Activated naive CD4-positive, alpha-beta T cell treated with anti-CD3 and anti-CD28 coated beads, Interleukin-2, amount 10 ng/mL, durations not matched to agents 7 days and 5 days (primary cell): ENCODE results near the gene KASH5.
"Not testable (repeated sequence)": the region's sequence is repeated elsewhere in the genome, so short reads cannot be mapped to it uniquely, and the experiment has no call there.

Experiments used
- CTCF ChIA-PET: fragments of 350-600 bp; sonication (Branson Sonifier 250); formaldehyde crosslinking; loops from one replicate; lab custom pipeline; 2021; ENCODE audit warnings: antibody characterized with exemption; lab: Charles Lee
- DNase-seq: peaks from one replicate; pipeline ENCODE4 v3.0.0-alpha.2; 2020
- H3K27ac Mint-ChIP-seq: one replicate; pipeline ENCODE4 v1.8.0; 2021; ENCODE audit warnings: mild to moderate bottlenecking, moderate library complexity, mixed read lengths
- H3K27me3 Mint-ChIP-seq: one replicate; pipeline ENCODE4 v1.8.0; 2021; ENCODE audit warnings: mild to moderate bottlenecking, mixed read lengths
- H3K36me3 Mint-ChIP-seq: one replicate; pipeline ENCODE4 v1.8.0; 2021; ENCODE audit warnings: mixed read lengths
- H3K4me1 Mint-ChIP-seq: one replicate; pipeline ENCODE4 v1.8.0; 2021; ENCODE audit warnings: mixed read lengths
- H3K4me3 Mint-ChIP-seq: one replicate; pipeline ENCODE4 v1.8.0; 2021; ENCODE audit warnings: mild to moderate bottlenecking, moderate library complexity, mixed read lengths
- H3K9me3 Mint-ChIP-seq: one replicate; pipeline ENCODE4 v1.8.0; 2021; ENCODE audit warnings: mixed read lengths

Gene KASH5

DNA sequence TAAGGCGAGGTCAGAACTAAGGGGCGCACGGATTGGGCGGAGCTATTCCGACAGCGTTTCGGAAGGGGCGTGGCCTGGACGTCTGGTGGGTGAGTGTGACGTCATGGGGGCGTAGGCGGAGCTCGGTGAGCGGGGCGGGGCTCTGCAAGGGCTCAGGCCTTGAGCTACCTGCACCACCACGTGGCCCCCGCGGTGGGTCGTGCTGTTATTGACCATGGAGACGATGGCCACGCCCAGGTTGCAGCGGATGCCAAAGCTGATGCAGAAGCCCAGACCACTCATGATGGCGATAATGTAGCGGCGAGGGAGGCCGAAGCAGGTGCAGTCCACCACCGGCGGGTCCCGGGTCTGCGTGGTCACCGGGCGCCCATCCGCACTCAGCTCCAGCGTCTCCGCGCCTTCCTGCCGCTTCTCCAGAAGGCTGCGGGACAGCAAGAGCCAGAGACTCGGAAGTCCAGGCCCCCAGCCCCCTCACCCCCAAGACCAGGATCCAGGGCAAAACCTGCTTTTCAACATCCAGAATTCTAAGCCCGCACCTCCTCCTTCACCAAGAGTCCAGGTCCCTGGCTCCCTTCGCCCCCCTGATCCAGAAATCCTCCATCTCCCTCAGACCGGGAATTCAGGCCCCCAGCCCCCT is 48.5 kb downstream of the KASH5 start:
- Mint-ChIP-seq H3K36me3 (peaks cover 2% of the 10 kb centered on the region), H3K27ac (no peak overlapping the region), H3K27me3 (peaks cover 100% of the 10 kb centered on the region), H3K9me3 (no peaks in the 10 kb centered on the region), H3K4me1 (peaks cover 32% of the 10 kb centered on the region), H3K4me3 (no peak overlapping the region)
- CTCF ChIA-PET: interaction anchor here (0.9 to 1.1 kb wide), 3 partner anchors 34 to 238 kb away, joined by 3 read pairs; no protein-coding TSS in a partner anchor
- peak; percentile 75 for DNase-seq

DNA sequence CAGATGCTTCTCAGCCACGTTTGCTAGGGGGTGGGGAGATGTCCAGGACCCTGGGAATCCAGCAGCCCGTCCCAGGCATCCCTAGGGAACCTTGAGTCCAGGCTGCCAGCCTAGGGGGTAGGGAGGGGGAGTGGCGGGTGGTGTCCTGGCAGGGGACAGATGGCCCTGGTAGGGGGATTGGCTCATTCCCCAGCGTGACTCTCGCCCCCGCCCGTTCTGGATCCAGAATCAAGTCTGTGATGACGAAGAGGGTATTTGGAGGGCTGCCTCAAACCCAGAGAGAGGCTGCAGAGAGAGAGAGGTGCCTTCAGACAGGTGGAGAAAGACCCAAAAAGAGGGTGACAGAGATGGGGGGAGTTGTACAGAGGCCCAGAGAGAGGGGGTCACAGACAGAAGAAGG is 49.2 kb downstream of the KASH5 start:
- Mint-ChIP-seq H3K36me3 (peaks cover under 1% of the 10 kb centered on the region), H3K4me3 (no peak overlapping the region), H3K9me3 (no peaks in the 10 kb centered on the region), H3K27ac (no peak overlapping the region), H3K4me1 (peaks cover 35% of the 10 kb centered on the region), H3K27me3 (peaks cover 100% of the 10 kb centered on the region)
- DNase-seq: no peak
- CTCF ChIA-PET: no interaction called here

- CTCF ChIA-PET: interaction anchor here (0.6 to 2.1 kb wide), 2 partner anchors 34 to 47 kb away, joined by 3 to 6 read pairs; no protein-coding TSS in a partner anchor
- Mint-ChIP-seq H3K36me3 (no peaks in the 10 kb centered on the region), H3K27me3 (peaks cover 100% of the 10 kb centered on the region), H3K9me3 (no peaks in the 10 kb centered on the region), H3K4me3 (no peak overlapping the region), H3K4me1 (peaks cover 38% of the 10 kb centered on the region), H3K27ac (no peak overlapping the region)
- DNase-seq: no peak
These were observed 50.2 kb downstream of the KASH5 start for GRCh38 chr19:49438261-49438660.

GRCh38 chr19:49439836-49440235 is 51.8 kb downstream of the KASH5 start:
- DNase-seq: no peak
- CTCF ChIA-PET: interaction anchor here (0.5 to 2.1 kb wide), 2 partner anchors 48 to 175 kb away, joined by 5 to 6 read pairs; no protein-coding TSS in a partner anchor
- no peak overlapping the region for H3K27ac Mint-ChIP-seq
- no peaks in the 10 kb centered on the region for H3K9me3 Mint-ChIP-seq
- H3K36me3 Mint-ChIP-seq: peaks cover 1% of the 10 kb centered on the region
- H3K27me3 Mint-ChIP-seq: peaks cover 92% of the 10 kb centered on the region
- peaks cover 47% of the 10 kb centered on the region for H3K4me1 Mint-ChIP-seq
- no peak overlapping the region for H3K4me3 Mint-ChIP-seq

GRCh38 chr19:49440439-49441209 is 52.6 kb downstream of the KASH5 start:
- no peaks in the 10 kb centered on the region for H3K9me3 Mint-ChIP-seq
- H3K4me3 Mint-ChIP-seq: peak overlapping the region; percentile 42
- no peak for DNase-seq
- H3K27me3 Mint-ChIP-seq: peaks cover 84% of the 10 kb centered on the region
- CTCF ChIA-PET: interaction anchor here (0.5 to 2.0 kb wide), 2 partner anchors 20 to 49 kb away, joined by 3 to 13 read pairs; no protein-coding TSS in a partner anchor
- peaks cover 4% of the 10 kb centered on the region for H3K36me3 Mint-ChIP-seq
- peaks cover 50% of the 10 kb centered on the region for H3K4me1 Mint-ChIP-seq
- H3K27ac Mint-ChIP-seq: no peak overlapping the region

DNA sequence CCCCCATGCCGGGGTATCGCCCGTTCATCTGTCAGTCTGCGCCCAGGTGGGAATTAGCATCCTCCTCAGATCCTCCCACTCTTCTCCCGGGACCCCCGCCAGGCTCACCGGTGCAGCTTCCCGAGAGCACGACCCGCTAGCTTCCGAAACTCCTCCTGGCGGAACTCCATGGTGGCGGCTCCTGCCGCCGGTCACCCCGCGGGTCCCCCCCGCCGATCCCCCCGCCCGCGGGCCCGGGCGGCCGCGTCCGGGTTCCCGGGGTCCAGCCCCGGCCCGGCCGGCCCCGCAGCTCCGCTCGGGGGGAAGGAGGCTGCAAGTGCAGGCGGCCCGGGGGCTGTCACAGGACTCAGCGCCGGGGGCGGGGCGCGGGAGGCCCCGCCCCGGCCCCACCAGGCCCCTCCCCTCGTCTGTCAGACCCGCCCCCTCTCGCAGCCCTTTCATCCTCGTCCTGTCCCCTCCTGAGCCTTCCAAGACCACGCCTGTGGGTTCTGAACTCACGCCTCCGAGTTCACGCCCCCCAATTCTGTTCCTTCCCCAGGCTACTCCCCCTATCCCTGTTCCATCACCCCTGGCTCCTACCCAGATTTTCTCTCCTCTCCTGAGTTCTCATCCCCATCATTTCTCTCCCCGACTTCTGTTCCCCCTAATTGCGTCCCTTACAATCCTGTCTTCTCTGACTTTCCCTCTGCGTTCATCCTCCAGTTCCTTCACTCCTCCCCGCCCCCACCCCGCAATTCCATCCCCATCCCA is 53.3 kb downstream of the KASH5 start, which contains the start of gene SLC17A7:
Gene SLC17A7 (minus strand): TSS at position 318 of the 750 bp plus-strand sequence. CDS start 148 bp downstream, at position 170.
- peaks cover 8% of the 10 kb centered on the region for H3K36me3 Mint-ChIP-seq
- no peak within 1 kb of the TSS for H3K27ac Mint-ChIP-seq
- peaks cover 49% of the 10 kb centered on the region for H3K4me1 Mint-ChIP-seq
- peak; percentile 68 for DNase-seq
- CTCF ChIA-PET: interaction anchor here (0.5 to 2.0 kb wide), 5 partner anchors 11 to 49 kb away, joined by 3 to 13 read pairs (median 4); partner anchors contain the start of gene PIH1D1
- no peaks in the 10 kb centered on the region for H3K9me3 Mint-ChIP-seq
- H3K27me3 Mint-ChIP-seq: peaks cover 76% of the 10 kb centered on the region
- peak within 1 kb of the TSS; percentile 81 for H3K4me3 Mint-ChIP-seq

GRCh38 chr19:49441960-49442350 is 53.9 kb downstream of the KASH5 start:
- no peaks in the 10 kb centered on the region for H3K9me3 Mint-ChIP-seq
- no peak overlapping the region for H3K27ac Mint-ChIP-seq
- H3K36me3 Mint-ChIP-seq: peaks cover 14% of the 10 kb centered on the region
- CTCF ChIA-PET: interaction anchor here (1.6 to 2.0 kb wide), 4 partner anchors 10 to 50 kb away, joined by 4 to 13 read pairs (median 5); partner anchors contain the start of gene PIH1D1
- H3K27me3 Mint-ChIP-seq: peaks cover 71% of the 10 kb centered on the region
- H3K4me3 Mint-ChIP-seq: peak overlapping the region; percentile 81
- peaks cover 51% of the 10 kb centered on the region for H3K4me1 Mint-ChIP-seq
- DNase-seq: no peak

GRCh38 chr19:49442354-49442753 is 54.3 kb downstream of the KASH5 start:
- peaks cover 54% of the 10 kb centered on the region for H3K4me1 Mint-ChIP-seq
- CTCF ChIA-PET: interaction anchor here (1.0 to 2.0 kb wide), 5 partner anchors 10 to 79 kb away, joined by 3 to 13 read pairs (median 4); partner anchors contain the start of genes DKKL1 and PIH1D1
- DNase-seq: peak; percentile 52
- H3K36me3 Mint-ChIP-seq: peaks cover 17% of the 10 kb centered on the region
- no peak overlapping the region for H3K27ac Mint-ChIP-seq
- peaks cover 67% of the 10 kb centered on the region for H3K27me3 Mint-ChIP-seq
- no peaks in the 10 kb centered on the region for H3K9me3 Mint-ChIP-seq
- H3K4me3 Mint-ChIP-seq: peak overlapping the region; percentile 81

DNA sequence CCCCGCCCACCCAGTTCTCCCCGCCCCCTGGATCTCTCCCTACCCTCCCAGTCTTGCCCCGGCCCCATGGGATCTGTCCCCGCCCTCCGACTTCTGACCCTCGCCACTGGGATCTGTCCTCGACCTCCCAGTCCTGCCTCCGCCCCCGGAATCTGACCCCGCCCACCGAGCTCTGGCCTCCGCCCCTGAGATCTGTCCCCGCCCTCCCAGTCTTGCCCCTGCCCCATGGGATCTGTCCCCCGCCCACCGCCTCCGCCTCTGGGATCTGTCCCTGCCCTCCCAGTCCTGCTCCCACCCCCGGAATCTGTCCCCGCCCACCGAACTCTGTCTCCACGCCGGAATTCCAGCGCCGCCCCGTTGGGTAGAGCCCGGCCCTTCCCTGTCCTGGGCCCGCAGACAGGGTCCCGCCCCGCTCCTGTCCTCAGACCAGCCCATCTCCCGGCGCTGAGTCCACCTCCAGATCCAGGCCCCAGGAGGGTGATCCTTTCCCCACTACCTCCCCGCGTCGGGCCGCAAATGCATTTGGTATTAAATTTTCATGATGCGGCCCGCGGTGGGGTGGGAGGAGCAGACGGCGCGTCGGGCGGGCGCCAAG is 54.8 kb downstream of the KASH5 start:
- H3K27ac Mint-ChIP-seq: peak overlapping the region; percentile 81
- CTCF ChIA-PET: interaction anchor here (0.6 to 2.0 kb wide), 7 partner anchors 9 to 80 kb away, joined by 3 to 13 read pairs (median 4); partner anchors contain the start of genes DKKL1, GFY and PIH1D1
- H3K36me3 Mint-ChIP-seq: peaks cover 22% of the 10 kb centered on the region
- H3K4me3 Mint-ChIP-seq: peak overlapping the region; percentile 81
- H3K4me1 Mint-ChIP-seq: peaks cover 59% of the 10 kb centered on the region
- DNase-seq: peak; percentile 86
- H3K27me3 Mint-ChIP-seq: peaks cover 62% of the 10 kb centered on the region
- no peaks in the 10 kb centered on the region for H3K9me3 Mint-ChIP-seq

DNA sequence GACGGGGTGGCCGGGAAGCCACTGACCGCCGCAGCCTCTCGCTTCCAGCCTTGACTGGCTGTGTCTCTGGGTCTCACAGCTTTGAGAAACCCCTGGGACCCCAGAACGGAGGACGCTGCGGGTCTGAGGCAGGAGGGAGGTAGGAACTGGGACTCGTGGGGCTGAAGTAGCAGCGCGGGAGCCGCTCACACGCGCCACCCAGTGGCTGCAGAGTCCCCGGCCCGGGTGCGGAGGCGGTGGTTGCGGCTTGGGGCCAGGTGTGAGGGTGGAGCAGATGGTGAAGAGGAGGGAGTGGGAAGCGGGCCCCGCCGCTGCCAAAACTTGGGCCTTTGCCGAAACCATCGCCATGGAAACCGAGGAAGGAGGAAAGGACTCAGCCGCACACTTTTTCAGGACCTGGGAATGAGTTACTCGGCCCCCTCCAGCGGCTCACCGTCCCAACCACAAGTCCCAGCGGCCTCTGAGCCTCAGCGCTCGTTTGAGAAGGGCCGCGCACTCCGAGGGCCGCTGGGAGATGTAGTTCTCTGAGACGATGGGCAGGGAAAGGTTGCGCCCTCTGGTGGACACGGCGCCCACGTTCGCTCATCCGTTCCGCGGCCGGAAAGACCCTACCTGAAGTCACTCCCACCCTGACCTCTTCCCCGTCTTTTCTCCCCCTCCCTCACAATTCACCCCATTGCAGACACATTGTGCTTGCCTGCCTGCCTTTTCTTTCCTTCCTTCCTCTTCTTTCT is 55.5 kb downstream of the KASH5 start:
- Mint-ChIP-seq H3K9me3 (no peaks in the 10 kb centered on the region), H3K27ac (peak overlapping the region; percentile 81), H3K4me3 (peak overlapping the region; percentile 81), H3K4me1 (peaks cover 64% of the 10 kb centered on the region), H3K27me3 (peaks cover 55% of the 10 kb centered on the region), H3K36me3 (peaks cover 27% of the 10 kb centered on the region)
- peak; percentile 95 for DNase-seq
- CTCF ChIA-PET: interaction anchor here (0.6 to 2.6 kb wide), 8 partner anchors 8 to 80 kb away, joined by 3 to 14 read pairs (median 4); partner anchors contain the start of genes DKKL1, GFY and PIH1D1

DNA sequence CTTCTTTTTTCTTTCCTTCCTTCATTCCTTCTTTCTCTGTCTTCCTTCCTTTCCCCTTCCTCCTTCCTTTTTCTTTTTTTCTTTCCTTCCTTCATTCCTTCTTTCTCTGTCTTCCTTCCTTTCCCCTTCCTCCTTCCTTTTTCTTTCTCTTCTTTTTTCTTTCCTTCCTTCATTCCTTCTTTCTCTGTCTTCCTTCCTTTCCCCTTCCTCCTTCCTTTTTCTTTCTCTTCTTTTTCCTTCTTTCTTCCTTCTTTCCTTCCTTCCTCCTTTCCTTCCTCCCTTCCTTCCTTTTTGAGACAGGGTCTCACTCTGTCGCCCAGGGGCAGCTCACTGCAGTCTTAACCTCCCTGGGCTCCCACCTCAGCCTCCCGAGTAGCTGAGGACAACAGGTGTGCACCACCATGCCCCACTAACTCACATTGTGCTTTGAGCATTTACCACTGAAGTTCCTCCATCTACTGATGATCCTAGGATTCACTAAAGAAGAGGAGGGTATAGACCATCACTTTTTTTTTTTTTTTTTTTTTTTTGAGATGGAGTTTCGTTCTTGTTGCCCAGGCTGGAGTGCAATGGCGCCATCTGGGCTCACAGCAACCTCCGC is 56.2 kb downstream of the KASH5 start:
- not testable (repeated sequence) for H3K9me3 Mint-ChIP-seq, DNase-seq
- CTCF ChIA-PET: interaction anchor here (1.1 to 2.6 kb wide), 3 partner anchors 26 to 53 kb away, joined by 4 to 14 read pairs (median 7); no protein-coding TSS in a partner anchor
- peak overlapping the region; percentile 81 for H3K27ac Mint-ChIP-seq
- H3K27me3 Mint-ChIP-seq: peaks cover 48% of the 10 kb centered on the region
- H3K4me3 Mint-ChIP-seq: peak overlapping the region; percentile 81
- peaks cover 69% of the 10 kb centered on the region for H3K4me1 Mint-ChIP-seq
- peaks cover 33% of the 10 kb centered on the region for H3K36me3 Mint-ChIP-seq

DNA sequence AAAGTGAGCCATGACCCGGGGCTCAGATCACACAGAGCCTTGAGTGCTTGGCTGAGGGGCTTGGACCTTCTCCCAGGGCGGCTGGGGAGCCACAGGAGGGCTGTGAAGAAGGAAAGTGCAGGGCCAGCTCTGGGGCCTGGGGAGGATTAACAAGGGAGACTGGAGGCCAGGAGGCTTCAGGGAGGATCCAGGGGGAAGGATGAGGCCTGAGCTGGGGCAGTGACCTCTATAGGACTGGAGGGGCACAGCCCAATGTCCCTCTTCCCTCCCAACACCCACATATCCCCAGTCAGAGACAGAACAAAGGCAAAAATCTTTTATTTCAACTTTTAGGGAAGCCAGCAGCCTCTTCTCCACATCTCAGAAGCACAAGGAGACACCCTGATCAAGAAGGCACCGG is 57.9 kb downstream of the KASH5 start:
- peaks cover 30% of the 10 kb centered on the region for H3K27me3 Mint-ChIP-seq
- DNase-seq: no peak
- no peak overlapping the region for H3K27ac Mint-ChIP-seq
- H3K4me3 Mint-ChIP-seq: no peak overlapping the region
- H3K36me3 Mint-ChIP-seq: peaks cover 48% of the 10 kb centered on the region
- CTCF ChIA-PET: interaction anchor here (1.0 to 2.6 kb wide), 4 partner anchors 24 to 124 kb away, joined by 3 to 14 read pairs (median 6); partner anchors contain the start of gene FLT3LG
- peaks cover 79% of the 10 kb centered on the region for H3K4me1 Mint-ChIP-seq
- no peaks in the 10 kb centered on the region for H3K9me3 Mint-ChIP-seq
